GM19468 (cell line): Measurements from ENCODE around the gene GARIN5B.
A peak's percentile ranks its signal among the peaks of the same experiment; 100 is the strongest.

Experiments used
- ATAC-seq: cut with Tn5 transposase; IDR thresholded peaks from one replicate; pipeline ENCODE4 v1.9.1; 2021; ENCODE audit warnings: mild to moderate bottlenecking, moderate library complexity, moderate number of reproducible peaks; ENCODE audit not compliant: unreplicated experiment; ENCODE audit errors: extremely low read depth

The GARIN5B gene

DNA sequence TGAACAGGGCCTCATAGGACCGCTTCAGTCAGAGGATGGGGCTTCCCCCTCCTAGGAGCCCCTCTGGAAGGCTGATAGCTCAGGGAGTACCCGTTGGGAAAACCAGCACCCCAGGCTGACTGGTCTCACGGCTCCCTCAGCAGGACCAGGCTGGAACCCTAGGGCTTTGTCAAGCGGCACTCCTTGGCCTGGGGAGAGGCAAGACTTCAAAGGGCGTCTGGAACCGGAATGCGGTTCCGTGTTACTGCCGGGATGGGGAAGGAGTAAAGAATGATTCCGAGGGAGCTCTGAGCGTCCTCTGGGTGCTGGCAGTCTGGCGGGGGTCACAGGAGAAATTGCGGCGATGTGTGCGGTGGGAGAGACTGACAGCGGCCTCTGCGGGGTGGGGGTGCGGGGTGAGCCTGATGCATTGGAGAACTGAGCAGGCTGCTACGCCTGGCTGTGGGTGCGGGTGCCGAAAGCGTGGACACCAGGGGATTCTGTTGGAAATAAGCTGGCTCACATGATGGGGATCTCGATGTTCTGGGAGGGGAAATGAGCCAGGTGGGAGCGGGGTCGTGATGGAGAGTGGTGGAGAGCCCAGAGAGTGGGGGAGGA lies 10.4 kb downstream of the GARIN5B start:
- no peak for ATAC-seq

DNA sequence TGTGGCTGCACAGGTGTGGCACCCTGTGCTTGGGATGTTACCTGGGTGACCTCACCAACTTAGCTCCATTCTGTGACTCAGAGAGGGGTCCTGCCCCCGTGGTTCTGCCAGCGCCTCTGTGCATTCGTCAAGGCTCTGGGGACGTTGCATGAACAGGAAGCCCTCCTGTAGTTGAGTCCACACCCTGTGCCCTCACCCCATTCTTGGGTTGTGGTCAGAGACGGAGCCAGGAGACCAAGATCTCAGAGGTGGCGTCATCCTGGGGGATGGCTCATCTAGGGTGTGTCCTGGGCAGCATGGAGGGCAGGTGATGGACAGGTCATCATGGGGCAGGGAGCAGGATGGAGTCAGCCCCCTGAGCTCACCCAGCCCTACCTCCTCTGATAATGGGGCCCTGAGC lies 11.0 kb downstream of the GARIN5B start:
- ATAC-seq = no peak

DNA sequence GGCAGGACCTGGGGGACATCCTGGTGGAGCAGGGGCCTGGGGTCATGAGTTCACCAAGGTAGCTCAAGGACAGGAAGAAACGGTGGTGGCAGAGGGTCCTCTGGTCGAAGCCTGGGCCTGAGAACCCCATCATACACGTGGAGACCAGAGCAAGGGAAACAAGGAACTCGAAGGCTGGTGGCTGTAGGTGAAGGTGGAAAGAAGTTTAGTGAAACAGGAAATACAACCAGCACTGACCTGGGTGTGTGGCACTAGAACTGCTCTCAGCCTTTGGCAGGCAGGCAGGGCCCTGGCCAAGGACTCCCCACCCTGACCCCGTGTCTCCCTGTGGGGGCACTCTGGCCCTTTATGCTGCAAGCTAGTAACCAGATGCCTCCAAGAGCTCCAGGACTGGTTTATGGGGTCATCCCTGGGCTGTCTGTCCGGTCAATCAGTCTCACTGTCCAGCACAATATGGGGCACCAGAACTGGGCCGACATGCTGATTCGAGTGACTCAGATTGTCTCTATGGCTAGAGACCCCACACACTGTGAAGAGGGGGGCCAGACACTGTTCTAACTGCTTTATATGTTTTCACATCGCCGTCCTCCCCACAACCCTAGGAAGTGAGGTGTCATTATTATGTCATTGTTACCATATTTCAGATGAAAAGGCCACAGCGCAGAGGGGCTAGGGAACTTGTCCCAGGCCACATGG lies 12.3 kb downstream of the GARIN5B start:
- no peak for ATAC-seq

DNA sequence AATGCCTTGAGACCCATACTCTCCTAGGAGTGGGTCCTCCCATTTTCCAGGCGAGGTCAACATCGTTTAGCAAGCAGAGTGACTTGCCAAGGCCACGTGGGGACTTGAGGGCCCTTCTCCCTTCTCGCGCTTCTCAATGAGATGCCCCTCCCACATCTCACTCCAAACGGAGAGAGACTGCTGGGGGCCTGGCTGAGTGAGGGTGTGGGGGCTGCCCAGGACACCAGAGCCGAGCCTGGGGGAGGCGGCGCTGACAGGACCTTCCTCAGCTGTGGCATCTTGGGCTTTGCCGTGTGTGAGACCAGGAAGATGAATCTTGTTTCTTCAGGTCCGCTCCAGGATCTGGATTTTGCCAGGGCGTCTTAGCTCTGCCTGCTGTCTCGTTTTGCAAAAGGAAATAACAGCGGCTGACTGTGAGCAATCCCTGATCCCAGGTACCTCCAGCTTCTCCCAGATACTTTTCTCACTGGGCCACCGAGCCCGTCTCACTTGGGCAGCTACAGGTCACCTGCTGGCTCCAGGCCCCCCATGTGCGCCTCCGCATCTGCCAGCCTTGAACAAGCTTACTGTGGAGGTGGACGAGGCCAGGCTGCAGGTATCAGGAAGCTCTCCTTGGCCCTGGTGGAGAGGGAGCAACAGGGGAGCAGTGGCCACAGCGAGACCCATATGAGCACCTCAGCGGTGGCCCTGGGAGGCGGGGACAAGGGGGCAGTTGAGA lies 14.6 kb downstream of the GARIN5B start:
- ATAC-seq = no peak

DNA sequence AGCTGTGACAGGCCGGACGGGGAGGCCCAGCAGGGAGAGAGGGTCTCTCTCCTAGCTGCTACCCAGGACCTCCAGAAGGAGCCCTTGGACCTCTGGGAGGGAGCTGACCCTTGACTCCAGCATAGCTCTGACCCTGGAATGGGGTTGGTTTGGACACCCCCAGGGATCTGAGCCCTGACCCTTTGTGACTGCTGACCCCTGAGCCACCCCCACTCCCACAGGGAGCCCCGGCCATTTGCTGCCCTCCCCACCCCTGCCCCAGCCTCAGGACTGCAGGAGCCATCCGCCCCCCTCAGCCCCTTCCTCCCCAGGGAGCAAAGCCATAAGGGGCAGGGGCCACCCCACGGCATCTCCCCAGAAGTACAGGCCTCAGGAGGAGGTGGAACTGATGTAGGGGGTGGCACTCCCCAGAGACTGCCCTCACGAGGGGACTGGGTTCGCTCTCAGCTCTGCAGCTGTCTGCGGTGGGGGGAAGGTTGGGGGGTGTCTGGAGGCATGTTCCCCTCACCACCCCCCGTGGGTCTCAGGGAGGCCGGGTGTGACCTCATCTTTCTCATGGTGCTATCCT lies 15.5 kb downstream of the GARIN5B start:
- no peak for ATAC-seq

DNA sequence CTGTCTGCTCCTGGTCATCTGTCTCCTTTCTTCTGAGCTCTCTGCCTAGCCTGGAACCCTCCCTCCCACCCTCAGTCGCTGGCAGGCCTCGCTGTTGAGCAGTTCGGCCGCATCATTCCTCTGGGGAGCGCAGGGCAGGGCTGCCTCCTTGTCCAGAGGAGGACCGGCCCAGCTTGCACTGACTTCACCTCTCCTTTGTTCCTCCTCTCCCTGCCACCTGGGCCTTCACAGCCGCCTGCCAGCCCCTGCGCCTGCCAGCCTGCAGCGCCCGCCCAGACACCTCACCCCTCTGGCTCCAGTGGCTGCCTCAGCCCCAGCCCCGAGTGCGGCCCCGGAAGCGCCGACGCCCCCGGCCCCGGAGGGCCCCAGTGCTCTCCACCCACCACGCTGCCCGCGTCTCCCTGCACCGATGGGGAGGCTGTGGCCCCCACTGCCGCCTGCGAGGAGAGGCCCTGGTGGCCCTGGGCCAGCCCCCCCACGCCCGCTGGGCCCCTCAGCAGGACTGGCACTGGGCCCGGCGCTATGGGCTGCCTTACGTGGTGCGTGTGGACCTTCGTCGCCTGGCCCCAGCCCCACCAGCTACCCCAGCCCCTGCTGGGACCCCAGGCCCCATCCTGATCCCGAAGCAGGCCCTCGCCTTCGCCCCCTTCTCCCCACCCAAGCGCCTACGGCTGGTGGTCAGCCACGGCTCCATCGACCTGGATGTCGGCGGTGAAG lies 16.2 kb downstream of the GARIN5B start:
- ATAC-seq = no peak

DNA sequence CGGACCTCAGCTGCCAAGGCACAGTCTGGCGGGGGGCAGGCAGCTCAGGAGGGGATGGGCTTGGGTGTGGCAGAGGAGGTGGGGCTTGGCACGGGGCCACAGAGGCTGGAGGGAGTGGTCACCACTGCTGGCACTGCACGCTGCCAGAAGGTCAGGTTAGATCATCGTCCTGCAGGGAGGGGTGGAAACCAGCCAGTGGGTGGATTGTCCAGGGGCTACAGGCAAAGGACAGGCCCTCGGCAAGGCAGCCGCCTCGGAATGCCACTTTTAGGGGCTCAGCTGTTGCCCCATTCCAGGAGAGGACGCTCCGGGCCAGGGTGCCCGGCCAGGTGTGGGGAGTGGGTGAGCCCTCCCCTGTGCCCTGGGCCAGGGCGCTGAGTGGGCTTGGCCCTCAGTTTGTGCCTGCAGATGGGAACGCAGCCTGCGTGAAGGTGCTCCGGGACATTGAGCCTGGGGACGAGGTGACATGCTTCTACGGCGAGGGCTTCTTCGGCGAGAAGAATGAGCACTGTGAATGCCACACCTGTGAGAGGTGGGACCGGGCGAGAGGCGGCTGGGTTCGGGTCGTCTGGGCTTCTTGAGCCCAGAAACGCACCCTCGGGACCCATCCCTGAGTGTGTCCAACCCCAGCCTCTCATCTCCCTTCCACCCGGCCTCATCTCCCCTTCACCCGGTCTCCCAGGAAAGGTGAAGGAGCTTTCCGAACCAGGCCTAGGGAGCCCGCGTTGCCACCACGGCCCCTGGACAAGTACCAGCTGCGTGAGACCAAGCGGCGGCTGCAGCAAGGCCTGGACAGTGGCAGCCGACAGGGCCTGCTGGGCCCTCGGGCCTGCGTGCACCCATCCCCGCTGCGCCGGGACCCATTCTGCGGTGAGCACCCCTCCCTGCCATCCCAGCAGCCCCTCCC lies 17.0 kb downstream of the GARIN5B start:
- no peak for ATAC-seq

DNA sequence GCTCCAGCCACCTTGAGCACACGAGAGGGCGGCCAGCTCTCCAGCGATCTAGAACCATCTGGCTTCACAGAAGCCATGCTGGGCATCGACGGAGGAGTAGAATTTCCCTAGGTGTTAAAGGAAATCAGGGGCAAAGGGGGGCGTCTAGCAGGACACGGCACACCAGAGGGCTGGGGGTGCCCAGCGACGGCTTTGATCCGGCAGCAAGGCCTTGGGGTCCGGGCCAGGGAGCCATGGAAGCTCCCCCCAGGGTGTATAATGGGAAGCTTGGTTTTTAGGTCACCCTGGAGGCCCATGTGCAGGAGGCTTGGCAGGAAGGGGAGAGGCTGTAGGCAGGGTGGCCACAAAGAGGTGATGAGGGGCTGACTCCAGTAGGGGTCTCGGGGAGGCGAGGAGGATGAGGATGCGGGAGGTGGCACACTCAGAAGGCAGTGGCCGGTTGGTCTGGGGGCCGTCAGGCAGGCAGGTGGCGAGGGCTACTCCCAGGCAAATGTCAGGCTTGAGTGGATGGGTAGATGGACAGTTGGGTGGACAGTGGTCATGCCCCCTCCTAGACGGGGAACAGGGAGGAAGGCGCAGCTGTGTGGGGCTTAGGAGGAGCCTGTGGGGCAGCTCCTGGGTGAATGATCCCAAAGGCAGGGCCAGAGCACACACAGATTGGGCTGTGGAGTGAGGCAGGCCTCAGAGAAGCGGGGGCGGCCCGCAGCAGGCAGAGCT lies 17.8 kb downstream of the GARIN5B start:
- no peak for ATAC-seq

DNA sequence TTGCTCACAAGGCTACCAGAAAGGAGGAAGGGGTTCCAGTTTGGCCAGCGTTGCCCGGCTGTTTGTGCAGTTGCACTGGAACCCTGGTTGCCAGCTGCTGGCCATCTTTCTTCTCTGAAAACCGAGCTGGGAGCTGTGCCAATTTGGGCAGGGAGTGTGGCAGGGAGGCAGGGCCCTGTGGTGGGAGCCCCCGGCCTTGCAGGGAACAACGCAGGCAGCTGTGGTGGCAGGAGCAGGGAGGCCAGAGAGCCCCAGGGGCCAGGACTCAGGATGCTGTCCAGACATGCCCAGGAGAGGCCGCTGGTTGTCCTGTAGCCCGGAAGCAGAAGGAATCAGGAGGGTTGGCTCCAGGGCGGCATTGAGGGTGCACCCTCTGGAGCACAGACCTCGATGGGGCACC lies 18.6 kb downstream of the GARIN5B start:
- ATAC-seq = no peak

DNA sequence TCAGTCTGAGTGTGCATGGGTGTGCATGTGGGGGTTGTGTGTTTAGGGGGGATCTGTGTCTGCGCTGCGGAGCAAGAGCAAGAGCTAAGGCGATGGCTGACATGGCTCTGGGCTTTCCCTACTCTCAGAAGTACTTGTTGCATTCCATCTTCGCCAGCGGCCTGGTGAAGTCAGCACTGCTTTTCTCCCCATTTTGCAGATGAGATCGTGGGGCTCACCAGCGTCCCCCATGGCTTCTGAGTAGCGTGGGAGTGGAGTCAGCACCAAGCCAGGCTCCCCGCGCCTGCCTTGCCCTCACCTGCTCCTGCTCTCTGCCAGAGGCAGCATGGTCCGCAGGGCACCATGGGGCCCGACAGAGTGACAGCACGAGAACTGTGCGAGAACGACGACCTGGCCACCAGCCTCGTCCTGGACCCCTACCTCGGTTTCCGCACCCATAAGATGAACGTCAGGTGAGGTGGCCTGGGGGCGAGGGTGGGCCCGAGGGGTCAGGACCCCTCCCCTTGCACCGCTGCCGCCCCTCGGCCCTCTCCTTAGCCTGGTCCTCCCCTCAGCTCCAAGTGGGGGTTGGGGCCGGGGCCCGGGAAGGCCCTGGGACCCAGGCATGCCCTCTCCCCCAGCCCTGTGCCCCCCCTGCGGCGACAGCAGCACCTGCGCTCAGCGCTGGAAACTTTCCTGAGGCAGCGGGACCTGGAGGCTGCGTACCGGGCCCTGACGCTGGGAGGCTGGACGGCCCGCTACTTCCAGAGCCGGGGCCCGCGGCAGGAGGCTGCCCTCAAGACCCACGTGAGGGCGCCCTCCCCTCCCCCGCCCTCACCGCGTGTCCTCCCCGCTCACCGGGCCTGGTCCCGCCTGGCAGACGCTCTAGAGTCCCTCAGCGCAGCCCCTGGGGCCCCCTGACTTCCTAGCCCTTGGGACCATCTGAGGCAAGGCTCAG lies 21.2 kb downstream of the GARIN5B start:
- ATAC-seq = no peak

DNA sequence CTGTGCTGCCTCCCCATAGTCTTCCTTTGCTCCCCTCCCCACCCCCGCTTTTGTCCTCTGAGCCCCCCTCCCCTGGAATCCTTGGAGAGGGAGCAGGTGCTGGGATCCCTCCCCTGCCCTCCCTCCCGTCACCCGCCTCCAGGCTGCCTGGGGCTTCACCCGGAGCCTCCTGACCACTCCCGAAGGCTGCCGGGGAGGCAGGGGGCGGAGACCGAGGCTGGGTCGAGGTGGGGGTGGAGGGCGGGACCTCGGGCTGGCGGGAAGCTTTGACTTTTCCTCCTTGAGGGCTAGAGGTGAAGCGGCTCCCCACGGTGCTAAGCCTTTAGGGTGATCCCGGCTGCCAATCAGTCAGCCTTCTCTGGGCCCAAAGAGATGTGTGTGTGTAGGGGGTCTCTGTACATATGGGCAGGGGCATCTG lies 21.9 kb downstream of the GARIN5B start:
- ATAC-seq = no peak

DNA sequence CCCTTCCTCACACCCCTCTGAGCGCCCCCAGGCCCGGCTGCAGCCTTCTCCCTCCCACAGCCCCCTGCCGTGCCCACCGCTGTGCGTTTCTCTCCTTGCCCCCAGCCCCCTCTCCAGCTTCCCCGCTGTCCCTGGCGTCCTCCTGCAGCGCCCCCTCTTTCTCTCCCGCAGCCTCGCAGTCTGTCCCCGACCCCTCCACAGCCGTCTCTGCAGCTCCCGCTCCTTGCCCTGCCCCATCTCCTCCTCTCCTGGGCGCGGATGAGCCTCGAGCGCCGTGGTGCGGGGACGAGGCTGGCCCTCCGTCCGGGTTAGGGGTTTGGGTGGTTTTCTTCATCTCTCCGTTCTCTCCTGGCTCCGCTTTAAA lies 22.3 kb downstream of the GARIN5B start:
- no peak for ATAC-seq

DNA sequence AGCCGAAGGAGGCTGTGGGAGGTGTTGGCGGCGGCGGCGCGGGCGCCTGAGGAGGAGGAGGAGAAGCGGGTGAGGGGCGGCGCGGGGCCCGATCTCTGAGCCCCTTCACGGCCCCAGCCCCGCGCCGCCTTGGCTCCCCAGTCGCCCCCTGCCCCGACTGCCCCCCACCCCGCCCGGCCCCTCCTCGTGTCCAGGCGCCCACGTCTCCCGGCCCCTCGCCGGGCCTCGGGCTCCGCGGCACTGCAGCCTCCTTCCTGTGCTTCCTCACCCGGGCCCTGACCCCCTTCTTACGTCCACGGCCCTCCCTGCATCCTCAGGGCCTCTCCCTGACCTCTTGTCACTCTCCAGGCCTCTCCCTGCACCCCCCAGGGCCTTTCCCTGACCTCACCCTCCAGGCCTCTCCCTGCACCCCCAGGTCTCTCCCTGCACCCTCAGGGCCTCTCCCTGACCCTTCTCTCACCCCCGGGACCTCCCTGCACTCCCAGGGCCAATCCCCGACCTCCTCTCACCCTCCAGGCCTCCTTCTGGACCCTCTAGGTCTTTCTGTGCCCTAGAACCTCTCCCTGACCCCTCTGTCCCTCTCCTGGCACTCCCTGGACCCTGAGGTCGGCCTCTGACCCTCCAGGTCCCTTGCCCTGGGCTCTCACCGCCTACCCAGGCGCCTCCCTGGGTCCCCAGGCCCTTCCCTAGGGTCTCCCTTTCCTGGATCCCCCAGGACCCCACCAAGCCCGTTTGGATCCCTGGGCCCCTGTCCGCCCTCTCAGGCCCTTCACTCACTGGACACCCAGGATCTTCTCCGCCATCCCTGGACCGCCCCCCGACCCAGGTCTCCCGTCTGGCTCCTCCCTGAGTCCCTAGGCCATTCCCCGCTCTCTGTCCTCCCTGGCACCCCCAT lies 22.9 kb downstream of the GARIN5B start:
- no peak for ATAC-seq

DNA sequence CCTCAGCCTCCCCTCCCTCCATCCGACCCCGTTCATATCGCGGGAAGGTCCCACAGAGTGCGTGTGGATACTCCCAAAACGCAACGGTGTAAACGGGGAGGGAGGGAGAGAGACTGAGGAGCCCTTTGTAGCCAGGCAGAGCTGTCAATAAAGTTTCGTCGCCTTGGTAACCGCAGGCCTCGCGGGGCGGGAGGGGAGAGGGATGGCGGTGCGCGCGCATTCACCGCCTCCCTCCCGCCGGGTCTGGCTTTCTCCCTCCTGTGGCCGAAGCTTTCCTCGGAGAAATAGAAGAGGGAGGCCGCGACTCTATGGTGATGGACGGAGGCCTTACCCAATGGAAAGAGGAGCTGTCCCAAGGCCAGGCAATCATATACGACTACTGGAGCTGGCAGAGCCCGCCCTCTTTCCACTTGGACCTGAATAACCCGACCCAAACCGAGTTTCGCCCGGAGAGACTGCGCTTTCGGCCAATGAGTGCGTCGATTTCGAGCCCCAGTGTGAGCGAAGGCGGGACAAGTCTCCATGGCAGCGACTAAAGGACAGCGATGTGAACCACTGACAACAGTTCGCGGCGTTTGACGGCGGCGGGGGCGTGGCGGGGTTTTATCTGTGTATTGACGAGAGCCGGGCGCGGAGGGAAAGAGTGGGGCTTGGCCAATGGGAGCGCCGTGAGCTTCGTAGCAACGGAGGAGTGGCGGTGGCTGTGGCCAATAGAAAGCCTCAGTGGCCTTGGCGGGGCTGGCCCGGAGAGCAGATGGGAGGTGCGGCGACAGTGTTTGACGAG lies 23.8 kb downstream of the GARIN5B start, which contains the start of gene KMT5C:
Gene KMT5C (plus strand): TSS at position 772 of the 784 bp plus-strand sequence. CDS start 2,061 bp downstream, outside the sequence.
- ATAC-seq = peak; percentile 89

DNA sequence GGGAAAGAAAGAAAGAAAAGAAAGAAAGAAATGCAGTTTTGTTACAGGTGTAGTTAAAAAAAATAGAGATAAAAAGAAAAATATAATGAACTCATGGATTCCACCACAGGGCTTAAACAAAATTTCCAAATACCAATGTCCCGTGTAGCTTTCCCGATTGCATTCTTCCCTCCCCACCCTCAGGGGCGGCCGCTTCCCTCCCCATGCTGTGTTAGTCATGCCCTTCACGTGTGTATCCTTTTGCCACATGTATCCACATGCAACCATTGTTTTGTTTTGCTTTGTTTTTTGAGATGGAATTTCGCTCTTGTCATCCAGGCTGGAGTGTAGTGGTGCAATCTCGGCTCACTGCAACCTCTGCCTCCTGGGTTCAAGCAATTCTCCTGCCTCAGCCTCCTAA lies 27.0 kb downstream of the GARIN5B start:
- ATAC-seq = no peak

DNA sequence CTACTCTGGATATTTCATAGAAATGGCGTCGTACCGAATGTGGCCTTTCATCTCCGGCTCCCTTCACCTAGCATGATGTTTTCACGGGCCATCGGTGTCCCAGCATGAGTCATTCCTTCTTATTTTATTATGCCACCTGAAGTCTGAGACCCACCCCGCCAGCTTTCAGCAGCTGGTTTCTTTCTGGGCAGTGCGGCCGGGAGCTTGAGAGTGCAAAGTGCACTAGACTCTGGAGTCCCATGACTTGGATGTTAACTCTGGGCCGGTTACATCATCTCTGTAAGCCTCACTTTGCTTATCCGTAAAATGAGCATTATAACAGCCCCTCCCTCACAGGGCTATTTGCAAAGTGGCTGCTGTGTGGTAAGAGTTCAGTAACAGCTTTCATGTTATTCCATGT lies 29.2 kb downstream of the GARIN5B start:
- ATAC-seq = no peak
